Duodenal mucosa (tissue), 2 donors: ENCODE results near the gene KCNG1.

Experiments
- H3K27ac ChIP-seq: one replicate; pipeline ENCODE4 v1.7.0; 2013; ENCODE audit warnings: low read depth, low read length
- H3K27me3 ChIP-seq, 2 donors: one replicate each; pipeline ENCODE4 v1.7.0; 2013; ENCODE audit warnings: low read length in 2 of 2, control low read depth in 1 of 2; ENCODE audit not compliant: insufficient read depth in 2 of 2, control insufficient read depth in 1 of 2
- H3K36me3 ChIP-seq, 2 donors: one replicate each; pipeline ENCODE4 v1.7.0; 2013; ENCODE audit warnings: low read length in 2 of 2, control low read depth in 1 of 2; ENCODE audit not compliant: insufficient read depth in 2 of 2, control insufficient read depth in 1 of 2
- H3K4me1 ChIP-seq, 2 donors: one replicate each; pipeline ENCODE4 v1.7.0; 2013; ENCODE audit warnings: low read length in 2 of 2, control low read depth in 1 of 2; ENCODE audit not compliant: insufficient read depth in 2 of 2, control insufficient read depth in 1 of 2
- H3K4me3 ChIP-seq, 2 donors: one replicate each; pipeline ENCODE4 v1.7.0; 2013; ENCODE audit warnings: low read length in 2 of 2, low read depth in 1 of 2
- H3K9ac ChIP-seq, 2 donors: one replicate each; pipeline ENCODE4 v1.7.0; 2013; ENCODE audit warnings: low read length in 2 of 2, low read depth in 1 of 2
- H3K9me3 ChIP-seq, 2 donors: one replicate each; pipeline ENCODE4 v1.7.0; 2013; ENCODE audit warnings: low read length in 2 of 2, control low read depth in 1 of 2; ENCODE audit not compliant: control insufficient read depth in 1 of 2

KCNG1 gene

DNA sequence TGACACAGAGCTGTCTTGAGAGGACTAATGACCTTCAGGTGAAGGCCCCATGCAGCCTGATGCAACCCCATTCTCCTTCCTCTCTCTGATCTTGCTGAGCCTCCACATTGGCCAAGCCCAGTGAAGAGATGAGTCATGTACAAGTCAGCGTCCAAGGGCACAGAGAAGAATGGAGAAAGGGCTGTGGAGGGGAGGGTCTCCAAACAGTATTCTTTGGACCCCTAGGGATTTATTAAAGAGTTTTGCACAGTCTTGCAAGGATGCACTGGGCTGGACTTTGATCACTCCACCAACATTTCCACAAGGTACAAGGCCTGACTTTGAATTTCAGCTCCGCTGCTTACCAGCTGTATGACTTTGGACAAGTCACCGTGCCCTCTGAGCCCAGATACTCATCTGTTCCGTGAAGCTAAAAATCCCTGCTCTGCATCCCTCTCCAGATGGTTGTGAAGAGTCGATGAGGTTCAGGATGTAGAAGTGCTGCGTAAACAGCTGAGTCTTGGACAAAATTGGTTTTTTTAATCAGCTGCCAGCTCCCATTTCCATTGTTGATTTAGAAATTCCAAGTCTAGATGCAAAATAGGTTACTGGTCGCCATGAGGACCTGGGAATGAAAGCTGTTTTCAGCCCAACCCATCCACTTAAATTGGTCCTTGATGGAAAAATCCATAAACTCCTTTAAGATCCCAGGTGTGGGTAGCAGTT lies 14.1 kb upstream of the KCNG1 start:
- Histone ChIP-seq H3K27me3 (peaks cover 2 to 5% of the 10 kb centered on the region in 2 donors), H3K9ac (no peak overlapping the region), H3K4me1 (no peaks in the 10 kb centered on the region), H3K4me3 (no peak overlapping the region), H3K36me3 (no peaks in the 10 kb centered on the region), H3K27ac (no peak overlapping the region), H3K9me3 (no peaks in the 10 kb centered on the region)

DNA sequence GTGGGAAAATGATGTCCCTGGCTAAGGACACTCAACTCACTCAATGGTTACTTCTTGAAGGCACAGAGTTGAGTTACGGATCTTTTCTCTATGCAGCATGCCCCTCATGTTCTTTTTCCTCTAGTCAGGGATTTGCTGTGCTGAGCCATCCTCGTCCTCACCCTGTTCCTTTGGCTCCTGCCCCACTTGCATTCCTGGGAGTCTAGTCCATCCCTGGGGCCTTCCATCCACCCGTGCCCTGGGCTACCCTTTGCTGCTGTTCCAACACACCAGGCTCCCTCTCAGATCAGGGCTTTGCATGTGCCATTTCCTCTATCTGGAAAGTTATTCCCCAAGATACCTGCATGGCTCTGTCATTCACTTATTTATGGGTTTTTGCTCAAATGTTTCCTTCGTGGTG lies 13.3 kb upstream of the KCNG1 start:
- H3K36me3 ChIP-seq = no peaks in the 10 kb centered on the region
- H3K27me3 ChIP-seq = peaks cover 0 to 6% of the 10 kb centered on the region in 2 donors
- H3K9ac ChIP-seq = no peak overlapping the region
- H3K4me1 ChIP-seq = no peaks in the 10 kb centered on the region
- peaks cover 0 to 4% of the 10 kb centered on the region in 2 donors for H3K9me3 ChIP-seq
- no peak overlapping the region for H3K27ac ChIP-seq
- H3K4me3 ChIP-seq = no peak overlapping the region

DNA sequence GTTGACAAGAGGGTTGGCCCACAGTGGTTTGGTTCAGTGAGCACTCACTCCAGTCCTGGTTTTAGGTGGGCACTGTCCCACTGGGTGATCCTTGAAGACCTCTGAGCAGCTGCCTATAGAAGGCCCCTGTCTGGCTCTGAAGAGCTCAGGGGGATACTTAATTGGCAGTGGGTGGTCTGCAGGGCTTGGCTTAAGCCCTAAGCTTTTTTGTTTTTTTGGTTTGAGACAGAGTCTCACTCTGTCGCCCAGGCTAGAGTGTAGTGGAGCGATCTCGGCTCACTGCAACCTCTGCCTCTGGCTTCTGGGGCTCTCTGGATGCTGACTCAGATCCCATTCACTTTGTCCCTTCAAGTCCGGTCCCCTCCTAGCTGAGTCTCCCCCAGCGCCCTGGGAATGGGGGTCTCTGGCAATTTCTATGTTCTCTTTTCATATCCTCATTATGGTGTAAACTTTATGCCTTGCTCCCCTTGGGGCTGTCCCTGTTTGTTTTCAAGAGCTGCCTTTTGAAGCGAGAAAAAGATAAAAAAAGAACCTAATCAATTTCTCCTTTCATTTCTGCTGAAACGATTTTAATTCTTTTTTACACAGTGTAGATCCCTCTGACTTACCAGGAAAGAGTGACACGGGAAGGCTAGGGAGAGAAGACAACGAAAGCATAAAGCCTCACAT lies 12.2 kb upstream of the KCNG1 start:
- no peak overlapping the region for H3K27ac ChIP-seq
- H3K4me3 ChIP-seq = no peak overlapping the region
- H3K9ac ChIP-seq = no peak overlapping the region
- no peaks in the 10 kb centered on the region for H3K36me3 ChIP-seq
- H3K9me3 ChIP-seq = peaks cover 0 to 4% of the 10 kb centered on the region in 2 donors
- peaks cover 4 to 9% of the 10 kb centered on the region in 2 donors for H3K27me3 ChIP-seq
- no peaks in the 10 kb centered on the region for H3K4me1 ChIP-seq

DNA sequence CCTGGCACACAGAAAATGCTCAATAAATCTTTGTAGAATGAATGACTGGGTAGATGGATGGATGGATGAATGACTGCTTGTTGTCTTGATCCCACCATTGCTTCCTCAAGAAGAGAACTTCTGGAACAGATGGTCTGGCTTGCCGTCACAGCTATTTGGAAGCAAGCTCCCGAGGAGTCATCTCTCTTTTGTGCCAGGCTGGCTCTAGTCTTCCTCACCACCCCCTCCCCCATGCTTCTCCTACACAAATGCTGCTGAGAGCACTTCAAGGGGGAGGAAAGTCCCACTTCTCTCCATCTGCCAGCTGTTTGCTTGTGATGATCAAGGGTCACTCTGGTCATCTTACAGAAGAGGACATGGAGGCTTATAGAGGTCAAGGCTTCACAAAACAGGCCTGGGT lies 11.6 kb upstream of the KCNG1 start:
- Histone ChIP-seq H3K27me3 (peaks cover 9 to 11% of the 10 kb centered on the region in 2 donors), H3K9me3 (peaks cover 0 to 4% of the 10 kb centered on the region in 2 donors), H3K27ac (no peak overlapping the region), H3K4me1 (no peaks in the 10 kb centered on the region), H3K4me3 (no peak overlapping the region), H3K9ac (no peak overlapping the region), H3K36me3 (no peaks in the 10 kb centered on the region)

DNA sequence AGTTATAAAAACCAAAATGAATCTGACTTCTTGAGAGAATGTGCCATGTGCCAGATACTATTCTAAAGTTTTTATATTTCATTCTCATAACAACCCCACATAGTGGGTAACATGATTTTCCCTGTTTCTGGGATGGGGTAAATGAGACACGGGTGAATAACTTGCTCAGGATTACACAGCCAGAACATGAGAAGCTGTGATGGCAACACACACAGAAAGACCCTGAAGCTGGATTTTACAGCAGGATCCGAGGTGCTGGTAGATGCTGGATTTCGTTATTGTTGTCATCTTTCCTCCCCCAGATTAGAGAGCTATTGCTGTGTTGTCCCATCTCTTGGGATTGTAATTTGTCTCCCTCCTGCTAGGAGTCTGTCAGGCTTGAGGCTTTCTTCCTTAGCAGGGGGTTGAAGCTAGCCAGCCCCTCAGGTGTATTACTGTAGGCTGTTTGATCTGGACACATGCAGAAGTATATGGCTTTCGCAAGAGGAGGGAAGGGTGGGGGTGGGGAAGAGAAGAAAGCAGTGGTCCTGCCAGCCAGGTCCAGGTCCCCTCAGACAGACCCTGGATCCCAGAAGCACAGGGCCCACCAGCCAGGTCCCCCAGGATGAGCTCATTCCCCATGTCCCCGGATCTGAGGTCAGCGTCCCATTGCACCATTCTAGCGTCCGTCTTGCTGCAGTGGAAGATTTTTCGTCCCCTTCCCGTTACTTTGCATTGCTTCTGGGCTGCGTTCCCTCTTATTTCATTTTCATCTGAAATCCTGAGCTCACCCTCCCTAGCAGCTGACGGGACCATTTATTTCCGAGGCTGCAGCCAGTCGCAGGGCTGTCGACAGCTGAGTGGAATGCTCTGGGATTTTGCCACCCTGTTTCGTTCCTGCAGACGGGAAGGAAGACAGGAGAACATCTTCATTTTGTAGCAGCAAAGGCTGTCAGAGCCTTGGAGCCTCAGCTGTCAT lies 7.3 kb upstream of the KCNG1 start:
- H3K27ac ChIP-seq = no peak overlapping the region

DNA sequence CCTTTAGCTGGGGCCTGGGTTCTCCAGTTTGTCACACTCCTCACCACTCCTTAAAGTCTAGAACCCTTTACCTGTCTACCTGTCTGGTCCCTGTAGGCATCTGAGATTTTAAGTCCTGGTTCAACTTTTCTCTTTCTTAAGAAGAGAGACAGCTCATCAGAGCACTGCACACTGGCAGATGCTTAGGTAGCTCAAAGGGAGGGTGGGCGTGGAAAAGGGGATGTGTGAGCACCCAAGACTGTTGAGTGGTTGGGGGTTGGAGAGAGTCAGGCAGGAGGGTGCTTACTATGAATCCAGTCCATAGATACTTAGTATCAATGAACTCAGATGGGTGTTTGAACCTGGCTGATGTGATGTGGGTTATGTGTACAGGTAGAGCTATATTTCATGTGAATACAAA lies 6.6 kb upstream of the KCNG1 start:
- H3K4me1 ChIP-seq = no peaks in the 10 kb centered on the region
- H3K27ac ChIP-seq = no peak overlapping the region
- H3K36me3 ChIP-seq = no peaks in the 10 kb centered on the region
- peaks cover 0 to 4% of the 10 kb centered on the region in 2 donors for H3K9me3 ChIP-seq
- H3K9ac ChIP-seq = no peak overlapping the region
- H3K27me3 ChIP-seq = peaks cover 21 to 36% of the 10 kb centered on the region in 2 donors
- H3K4me3 ChIP-seq = no peak overlapping the region

More for the DNA sequence above, 7.3 kb upstream of the KCNG1 start:
- Histone ChIP-seq H3K27me3 (peaks cover 21 to 33% of the 10 kb centered on the region in 2 donors), H3K4me3 (no peak overlapping the region), H3K9me3 (peaks cover 0 to 4% of the 10 kb centered on the region in 2 donors), H3K9ac (no peak overlapping the region), H3K36me3 (no peaks in the 10 kb centered on the region), H3K4me1 (no peaks in the 10 kb centered on the region)

DNA sequence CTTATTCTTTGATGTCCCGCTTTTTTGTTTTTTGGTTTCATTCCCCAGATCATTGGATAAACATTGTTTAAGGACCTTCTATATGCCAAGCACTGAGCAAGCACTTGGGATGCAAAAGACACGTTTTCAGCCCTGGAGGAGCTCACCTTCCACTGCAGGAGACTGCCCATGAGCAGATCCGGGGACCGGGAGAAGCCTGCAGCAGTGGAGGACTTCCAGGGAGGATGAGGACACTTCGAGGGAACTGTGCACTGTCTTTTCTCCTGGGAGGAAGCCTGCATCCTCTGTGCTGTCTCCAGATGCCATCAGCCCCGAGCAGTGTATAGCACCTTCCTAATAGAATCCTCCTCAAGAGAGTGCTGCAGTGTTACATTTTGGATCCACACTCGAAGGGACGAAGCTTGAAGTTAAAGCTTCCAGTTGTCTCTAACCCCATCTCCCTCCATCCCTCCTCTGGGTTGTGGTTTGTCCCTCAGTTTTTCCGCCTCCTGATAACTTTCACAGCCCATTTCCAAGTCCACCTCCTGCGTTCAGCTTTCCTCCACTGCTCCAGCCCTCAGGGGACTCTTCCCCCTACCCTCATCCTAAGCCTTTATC lies 5.8 kb upstream of the KCNG1 start:
- Histone ChIP-seq H3K36me3 (no peaks in the 10 kb centered on the region), H3K27me3 (peaks cover 27 to 43% of the 10 kb centered on the region in 2 donors), H3K4me1 (no peaks in the 10 kb centered on the region)

DNA sequence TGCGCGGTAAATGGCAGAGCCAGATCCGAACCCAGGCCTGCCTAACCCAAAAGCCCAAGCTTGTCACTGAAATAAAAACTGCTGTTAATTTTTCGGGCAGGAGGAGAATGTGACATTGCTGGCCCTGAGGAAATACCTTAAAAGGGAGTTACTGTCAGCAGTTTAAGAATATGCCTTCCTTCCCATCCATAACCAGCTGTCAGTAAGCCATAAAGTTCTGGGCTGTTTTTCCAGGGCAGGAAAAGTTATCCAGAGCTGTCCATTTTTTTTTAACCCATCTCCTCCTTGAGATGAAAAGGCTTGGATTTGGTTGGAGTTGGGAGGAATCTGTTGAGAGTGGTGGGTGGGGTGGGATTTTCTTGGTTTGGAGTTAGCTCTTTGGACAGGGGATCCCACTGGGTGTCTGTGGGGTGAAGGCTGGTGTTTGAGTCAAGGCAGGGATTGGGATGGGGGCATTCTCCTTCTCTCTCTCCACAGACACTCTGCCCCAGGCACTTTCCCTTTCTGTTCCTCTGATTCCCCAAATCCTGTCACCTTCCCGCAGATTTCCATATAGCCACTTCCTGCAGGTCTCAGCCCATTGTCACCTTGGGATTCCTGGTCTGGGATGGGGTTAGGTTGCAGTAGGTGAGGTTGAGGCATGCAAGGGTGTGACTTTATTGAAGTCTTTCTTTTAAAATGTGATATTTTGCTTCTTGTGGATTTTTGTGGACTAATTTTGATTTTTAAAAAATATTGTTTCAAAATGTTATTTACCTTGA lies 4.3 kb upstream of the KCNG1 start:
- no peak overlapping the region for H3K4me3 ChIP-seq
- H3K36me3 ChIP-seq = no peaks in the 10 kb centered on the region
- H3K9ac ChIP-seq = no peak overlapping the region
- peaks cover 0 to 4% of the 10 kb centered on the region in 2 donors for H3K9me3 ChIP-seq
- peaks cover 38 to 54% of the 10 kb centered on the region in 2 donors for H3K27me3 ChIP-seq
- H3K27ac ChIP-seq = no peak overlapping the region
- H3K4me1 ChIP-seq = no peaks in the 10 kb centered on the region

More for the DNA sequence above, 5.8 kb upstream of the KCNG1 start:
- Histone ChIP-seq H3K9ac (no peak overlapping the region), H3K9me3 (peaks cover 0 to 4% of the 10 kb centered on the region in 2 donors), H3K27ac (no peak overlapping the region), H3K4me3 (no peak overlapping the region)

DNA sequence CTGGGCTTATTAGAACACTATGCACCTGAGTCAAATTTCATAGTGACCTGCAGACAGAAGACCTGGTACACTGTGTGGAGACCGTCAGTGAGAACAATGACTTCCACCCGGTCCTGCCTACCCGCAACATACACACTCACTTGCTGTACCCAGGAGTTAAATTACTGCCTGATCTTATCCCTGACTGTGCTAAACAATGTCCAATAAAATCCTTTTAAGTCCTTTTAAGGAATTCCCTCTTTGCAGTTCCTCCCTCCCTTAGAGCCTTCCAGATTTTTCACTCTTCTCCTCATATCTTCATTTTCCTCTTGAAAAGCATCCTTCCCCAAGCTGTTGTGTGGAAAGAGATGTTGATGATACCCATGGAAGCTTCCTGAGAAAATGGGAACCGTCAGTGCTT lies 3.4 kb upstream of the KCNG1 start:
- peaks cover 41 to 63% of the 10 kb centered on the region in 2 donors for H3K27me3 ChIP-seq
- no peak overlapping the region for H3K27ac ChIP-seq
- no peaks in the 10 kb centered on the region for H3K9me3 ChIP-seq
- no peak overlapping the region for H3K9ac ChIP-seq
- no peaks in the 10 kb centered on the region for H3K36me3 ChIP-seq
- H3K4me1 ChIP-seq = no peaks in the 10 kb centered on the region
- no peak overlapping the region for H3K4me3 ChIP-seq
